ENCODE results near the gene ASZ1. TPM values are rescaled to one million over a fixed set of nuclear protein-coding genes. Genes with fewer than 3 reads are reported as not detected.

ASZ1 gene
- total RNA-seq, 1 donor from 2014 or later, result not detected

DNA sequence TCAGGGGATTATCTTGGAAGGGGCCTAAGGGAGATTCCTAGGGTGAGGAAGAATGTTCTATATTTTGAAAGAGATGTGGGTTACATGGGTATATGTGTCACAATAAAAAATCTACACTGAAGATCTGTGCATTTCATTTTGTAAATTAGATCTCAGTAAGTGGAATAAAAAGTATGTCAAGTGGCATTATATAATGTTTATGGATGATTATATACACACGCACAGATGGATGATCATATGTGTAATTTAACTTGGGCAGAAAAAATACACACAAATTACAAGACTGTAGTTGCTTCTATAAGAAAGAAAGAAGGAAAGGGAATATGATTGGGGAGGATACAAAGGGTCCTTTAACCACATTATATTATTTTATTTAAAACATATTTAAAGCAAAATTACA lies 18.5 kb downstream of the ASZ1 start:
- Histone ChIP-seq H3K9me3 (ENCODE audit: insufficient read depth, low read depth, low read length) (no peaks in the 10 kb centered on the region), H3K36me3 (ENCODE audit: insufficient read depth, low read length) (no peaks in the 10 kb centered on the region), H2AFZ (ENCODE audit: low read depth, low read length) (no peak overlapping the region), H3K79me2 (ENCODE audit: insufficient read depth, low read length) (no peaks in the 10 kb centered on the region), H3K27ac (ENCODE audit: low read depth, low read length) (no peak overlapping the region), H3K4me1 (ENCODE audit: insufficient read depth, low read length) (no peaks in the 10 kb centered on the region), H3K4me3 (ENCODE audit: insufficient read depth, low read depth, low read length) (no peak overlapping the region), H3K4me2 (ENCODE audit: low read length) (no peak overlapping the region), H4K20me1 (ENCODE audit: insufficient read depth, low read length) (no peaks in the 10 kb centered on the region), H3K9ac (ENCODE audit: low read length) (no peak overlapping the region), H3K27me3 (ENCODE audit: insufficient read depth, low read length) (no peaks in the 10 kb centered on the region)
- Mint-ChIP-seq H3K9me3 (ENCODE audit: unreplicated experiment) (peaks cover under 1% of the 10 kb centered on the region), H3K4me1 (ENCODE audit: low read depth, unreplicated experiment) (no peaks in the 10 kb centered on the region), H3K27ac (ENCODE audit: unreplicated experiment) (no peak overlapping the region), H3K4me3 (ENCODE audit: unreplicated experiment) (no peak overlapping the region), H3K27me3 (ENCODE audit: low read depth, unreplicated experiment) (no peaks in the 10 kb centered on the region), H3K36me3 (ENCODE audit: low read depth, unreplicated experiment) (no peaks in the 10 kb centered on the region)
- FAIRE-seq, result no peak
- TF ChIP-seq, protein P1, sequence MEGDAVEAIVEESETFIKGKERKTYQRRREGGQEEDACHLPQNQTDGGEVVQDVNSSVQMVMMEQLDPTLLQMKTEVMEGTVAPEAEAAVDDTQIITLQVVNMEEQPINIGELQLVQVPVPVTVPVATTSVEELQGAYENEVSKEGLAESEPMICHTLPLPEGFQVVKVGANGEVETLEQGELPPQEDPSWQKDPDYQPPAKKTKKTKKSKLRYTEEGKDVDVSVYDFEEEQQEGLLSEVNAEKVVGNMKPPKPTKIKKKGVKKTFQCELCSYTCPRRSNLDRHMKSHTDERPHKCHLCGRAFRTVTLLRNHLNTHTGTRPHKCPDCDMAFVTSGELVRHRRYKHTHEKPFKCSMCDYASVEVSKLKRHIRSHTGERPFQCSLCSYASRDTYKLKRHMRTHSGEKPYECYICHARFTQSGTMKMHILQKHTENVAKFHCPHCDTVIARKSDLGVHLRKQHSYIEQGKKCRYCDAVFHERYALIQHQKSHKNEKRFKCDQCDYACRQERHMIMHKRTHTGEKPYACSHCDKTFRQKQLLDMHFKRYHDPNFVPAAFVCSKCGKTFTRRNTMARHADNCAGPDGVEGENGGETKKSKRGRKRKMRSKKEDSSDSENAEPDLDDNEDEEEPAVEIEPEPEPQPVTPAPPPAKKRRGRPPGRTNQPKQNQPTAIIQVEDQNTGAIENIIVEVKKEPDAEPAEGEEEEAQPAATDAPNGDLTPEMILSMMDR (IDR thresholded peaks at IDR 0.05; ENCODE audit: insufficient read depth, low read depth, low read length), result no peak
- no peak for TF ChIP-seq EZH2 (IDR thresholded peaks at IDR 0.05; ENCODE audit: insufficient read depth, low read length)
- no peak for DNase-seq (ENCODE audit: low read depth)

DNA sequence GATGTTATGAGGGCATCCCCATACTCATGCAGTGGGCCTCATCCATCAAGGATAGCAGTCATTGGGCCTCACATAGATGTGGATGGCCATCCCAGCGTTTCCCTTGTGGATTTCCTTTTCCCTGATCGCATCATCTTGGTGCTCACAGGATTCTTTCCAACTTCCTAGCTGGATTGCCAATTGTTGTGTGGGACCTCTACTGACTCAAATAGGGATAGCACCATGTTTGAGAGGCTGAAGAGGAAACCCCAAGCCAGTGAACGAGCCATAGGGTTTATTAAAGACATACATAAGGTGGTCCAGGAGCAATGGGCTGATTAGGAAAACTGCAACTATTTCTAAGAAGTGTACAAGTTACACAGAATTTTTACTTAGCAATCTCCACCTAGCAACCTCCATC lies 21.8 kb downstream of the ASZ1 start:
- H3K4me1 Mint-ChIP-seq (ENCODE audit: low read depth, unreplicated experiment), result peaks cover 6% of the 10 kb centered on the region
- no peak overlapping the region for H3K4me2 ChIP-seq (ENCODE audit: low read length)
- DNase-seq (ENCODE audit: low read depth), result no peak
- H3K9me3 ChIP-seq (ENCODE audit: insufficient read depth, low read depth, low read length), result no peaks in the 10 kb centered on the region
- no peaks in the 10 kb centered on the region for H3K4me1 ChIP-seq (ENCODE audit: insufficient read depth, low read length)
- no peak overlapping the region for H3K27ac ChIP-seq (ENCODE audit: low read depth, low read length)
- no peaks in the 10 kb centered on the region for H3K36me3 ChIP-seq (ENCODE audit: insufficient read depth, low read length)
- H4K20me1 ChIP-seq (ENCODE audit: insufficient read depth, low read length), result no peaks in the 10 kb centered on the region
- no peak for TF ChIP-seq EZH2 (IDR thresholded peaks at IDR 0.05; ENCODE audit: insufficient read depth, low read length)
- TF ChIP-seq, protein P1 (IDR thresholded peaks at IDR 0.05; ENCODE audit: insufficient read depth, low read depth, low read length), result no peak
- H3K4me3 Mint-ChIP-seq (ENCODE audit: unreplicated experiment), result no peak overlapping the region
- H3K36me3 Mint-ChIP-seq (ENCODE audit: low read depth, unreplicated experiment), result no peaks in the 10 kb centered on the region
- no peak overlapping the region for H3K27ac Mint-ChIP-seq (ENCODE audit: unreplicated experiment)
- no peaks in the 10 kb centered on the region for H3K27me3 Mint-ChIP-seq (ENCODE audit: low read depth, unreplicated experiment)
- no peak overlapping the region for H2AFZ ChIP-seq (ENCODE audit: low read depth, low read length)
- H3K4me3 ChIP-seq (ENCODE audit: insufficient read depth, low read depth, low read length), result no peak overlapping the region
- H3K9ac ChIP-seq (ENCODE audit: low read length), result no peak overlapping the region
- H3K9me3 Mint-ChIP-seq (ENCODE audit: unreplicated experiment), result no peaks in the 10 kb centered on the region
- FAIRE-seq, result no peak
- no peaks in the 10 kb centered on the region for H3K27me3 ChIP-seq (ENCODE audit: insufficient read depth, low read length)
- H3K79me2 ChIP-seq (ENCODE audit: insufficient read depth, low read length), result no peaks in the 10 kb centered on the region

DNA sequence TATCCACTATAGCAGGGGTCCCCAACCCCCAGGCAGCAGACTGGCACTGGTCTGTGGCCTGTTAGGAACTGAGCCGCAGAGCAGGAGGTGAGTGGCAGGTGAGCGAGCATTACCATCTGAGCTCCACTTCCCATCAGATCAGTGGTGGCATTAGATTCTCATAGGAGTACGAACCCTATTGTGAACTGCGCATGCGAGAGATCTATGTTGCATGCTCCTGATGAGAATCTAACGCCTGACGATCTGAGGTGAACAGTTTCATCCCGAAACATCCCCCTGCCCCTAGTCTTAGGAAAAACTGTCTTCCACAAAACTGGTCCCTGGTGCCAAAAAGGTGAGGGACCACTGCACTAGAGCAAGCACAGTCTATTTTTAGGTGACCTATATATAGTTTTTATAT lies 23.6 kb downstream of the ASZ1 start:
- H3K9me3 ChIP-seq (ENCODE audit: insufficient read depth, low read depth, low read length), result no peaks in the 10 kb centered on the region
- no peaks in the 10 kb centered on the region for H3K79me2 ChIP-seq (ENCODE audit: insufficient read depth, low read length)
- Mint-ChIP-seq H3K27me3 (ENCODE audit: low read depth, unreplicated experiment) (no peaks in the 10 kb centered on the region), H3K27ac (ENCODE audit: unreplicated experiment) (no peak overlapping the region), H3K9me3 (ENCODE audit: unreplicated experiment) (no peaks in the 10 kb centered on the region), H3K36me3 (ENCODE audit: low read depth, unreplicated experiment) (no peaks in the 10 kb centered on the region), H3K4me3 (ENCODE audit: unreplicated experiment) (no peak overlapping the region), H3K4me1 (ENCODE audit: low read depth, unreplicated experiment) (peaks cover 6% of the 10 kb centered on the region)
- no peaks in the 10 kb centered on the region for H3K27me3 ChIP-seq (ENCODE audit: insufficient read depth, low read length)
- DNase-seq (ENCODE audit: low read depth) (no peak), FAIRE-seq (no peak)
- no peaks in the 10 kb centered on the region for H3K4me1 ChIP-seq (ENCODE audit: insufficient read depth, low read length)
- no peak overlapping the region for H3K4me2 ChIP-seq (ENCODE audit: low read length)
- H4K20me1 ChIP-seq (ENCODE audit: insufficient read depth, low read length), result no peaks in the 10 kb centered on the region
- no peak overlapping the region for H2AFZ ChIP-seq (ENCODE audit: low read depth, low read length)
- no peak overlapping the region for H3K4me3 ChIP-seq (ENCODE audit: insufficient read depth, low read depth, low read length)
- H3K27ac ChIP-seq (ENCODE audit: low read depth, low read length), result no peak overlapping the region
- no peak for TF ChIP-seq EZH2 (IDR thresholded peaks at IDR 0.05; ENCODE audit: insufficient read depth, low read length)
- TF ChIP-seq, protein P1 (IDR thresholded peaks at IDR 0.05; ENCODE audit: insufficient read depth, low read depth, low read length), result no peak
- H3K36me3 ChIP-seq (ENCODE audit: insufficient read depth, low read length), result no peaks in the 10 kb centered on the region
- H3K9ac ChIP-seq (ENCODE audit: low read length), result no peak overlapping the region
